NCI-H748 treated with DMSO at 0.1 percent for 48 hours (cell line): ENCODE data around the gene PTPRM.

Source experiments
- DNase-seq: peaks from one replicate; lab custom pipeline; 2025; lab: John Stamatoyannopoulos, UW

PTPRM gene

DNA sequence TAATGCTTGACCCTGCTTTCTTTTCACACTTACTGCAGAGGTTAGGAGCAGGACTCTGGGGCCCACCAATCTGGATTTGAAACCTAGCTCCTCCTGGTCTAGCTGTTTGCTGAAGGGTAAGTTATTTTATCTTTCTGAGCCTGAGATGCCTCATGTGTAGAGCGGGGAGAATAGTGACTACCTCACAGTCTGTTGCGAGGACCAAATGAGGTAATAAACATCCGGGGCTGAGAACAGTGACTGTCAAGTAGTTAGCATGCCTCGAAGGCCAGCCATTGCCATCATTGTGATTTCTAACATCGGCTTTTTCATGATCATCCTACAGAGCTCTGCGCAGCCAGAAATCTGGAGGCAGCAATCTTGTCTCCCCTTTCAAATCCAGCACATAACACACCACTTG is 32.9 kb downstream of the PTPRM start:
- no peak for DNase-seq

- DNase-seq: no peak
These were observed 33.6 kb downstream of the PTPRM start for GRCh38 chr18:7600528-7601245.

GRCh38 chr18:7601246-7601615 is 34.1 kb downstream of the PTPRM start:
- DNase-seq: no peak

GRCh38 chr18:7601936-7602335 is 34.8 kb downstream of the PTPRM start:
- no peak for DNase-seq

GRCh38 chr18:7603259-7604000 is 36.3 kb downstream of the PTPRM start:
- no peak for DNase-seq

- DNase-seq: no peak
These were observed 37.2 kb downstream of the PTPRM start for GRCh38 chr18:7604361-7604760.

DNA sequence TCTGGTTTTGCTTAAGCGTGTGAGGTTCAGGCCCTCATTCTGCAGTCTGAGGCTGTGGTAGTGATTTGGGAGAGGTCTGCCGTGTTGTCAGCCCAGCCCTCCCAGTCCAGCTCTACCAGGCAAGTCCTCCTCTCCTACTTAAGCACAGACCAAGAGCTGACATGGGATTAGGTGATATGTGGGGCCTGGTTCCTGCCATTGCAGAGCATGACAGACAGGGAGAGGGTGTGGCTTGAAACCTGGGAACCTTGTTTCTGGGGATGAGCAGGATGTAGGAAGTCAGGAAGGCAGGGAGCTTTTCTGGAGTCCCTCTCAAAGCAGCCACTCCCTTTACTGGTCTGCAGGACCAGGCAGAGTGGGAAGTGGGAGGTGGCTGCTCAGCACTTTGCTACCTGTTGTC is 38.6 kb downstream of the PTPRM start:
- DNase-seq: no peak

DNA sequence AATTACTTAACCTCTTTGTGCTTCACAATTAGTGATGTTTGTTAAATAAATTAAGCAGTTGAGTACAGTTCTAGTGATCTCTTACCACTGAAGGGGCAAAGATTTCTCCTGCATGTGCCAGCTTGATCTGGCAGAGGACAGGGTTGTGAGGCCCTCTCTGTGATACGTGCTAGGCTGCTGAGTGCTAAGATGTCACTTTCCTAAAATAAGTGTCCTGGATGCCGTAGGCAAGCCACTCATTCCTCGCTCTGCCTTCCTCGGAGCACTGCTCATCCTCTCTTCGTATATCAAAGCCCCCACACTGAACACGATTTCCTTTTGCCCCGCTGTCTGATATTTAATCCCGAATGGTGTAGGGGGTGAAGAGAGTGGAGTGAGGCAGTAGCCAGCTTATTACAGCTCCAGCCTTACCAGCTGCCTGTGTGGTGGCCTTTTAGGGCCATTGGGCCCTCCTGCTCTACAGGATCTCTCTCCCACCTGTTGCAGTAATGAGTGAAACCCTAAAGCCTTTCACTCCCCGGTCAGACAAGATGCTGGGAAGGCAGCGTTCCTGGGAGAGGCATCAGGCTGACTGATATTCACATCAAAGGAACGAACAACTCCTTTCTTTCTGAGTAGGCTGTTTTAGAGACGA is 40.5 kb downstream of the PTPRM start:
- DNase-seq: no peak

GRCh38 chr18:7608174-7608550 is 41.0 kb downstream of the PTPRM start:
- DNase-seq: no peak

DNA sequence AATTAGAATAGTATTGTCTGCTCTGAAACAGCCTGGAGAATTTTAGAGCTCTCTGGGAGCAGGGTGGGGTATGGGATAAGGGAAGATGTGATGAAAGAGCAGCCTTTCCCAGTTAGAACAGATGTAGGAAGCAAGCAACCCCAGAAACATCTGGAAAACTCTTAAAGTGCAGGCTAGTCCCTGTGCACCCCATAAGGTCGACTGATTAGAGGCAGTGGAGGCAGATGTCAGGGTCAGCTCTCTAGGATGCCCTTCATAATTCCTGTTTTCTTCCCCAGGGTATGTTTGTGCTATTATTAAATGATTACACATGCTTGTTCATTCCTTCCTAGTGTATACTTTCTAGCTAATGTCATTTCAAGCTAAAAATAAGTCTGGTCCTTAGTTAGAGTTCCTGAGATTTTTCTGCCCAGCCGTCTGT is 41.7 kb downstream of the PTPRM start:
- DNase-seq: no peak

DNA sequence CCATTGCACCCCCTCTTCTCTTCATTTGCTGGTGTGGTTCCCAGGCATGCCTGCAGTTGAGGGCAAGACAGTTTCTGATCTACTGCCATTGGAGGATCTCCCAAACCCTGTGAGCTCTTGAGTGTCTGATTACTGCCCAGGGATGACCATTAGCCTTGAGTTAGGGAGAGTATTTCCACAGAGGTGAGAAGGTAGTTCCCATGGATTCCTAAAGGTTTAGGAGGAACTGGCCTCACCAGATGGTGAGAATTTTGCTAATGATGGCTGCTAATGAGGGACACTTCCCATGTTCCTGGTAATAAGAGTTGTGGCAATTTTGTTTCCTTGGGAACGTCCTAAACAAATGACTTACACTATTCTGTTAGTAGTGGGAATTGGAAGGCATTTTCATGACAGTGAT is 42.5 kb downstream of the PTPRM start:
- DNase-seq: peak; percentile 8

DNA sequence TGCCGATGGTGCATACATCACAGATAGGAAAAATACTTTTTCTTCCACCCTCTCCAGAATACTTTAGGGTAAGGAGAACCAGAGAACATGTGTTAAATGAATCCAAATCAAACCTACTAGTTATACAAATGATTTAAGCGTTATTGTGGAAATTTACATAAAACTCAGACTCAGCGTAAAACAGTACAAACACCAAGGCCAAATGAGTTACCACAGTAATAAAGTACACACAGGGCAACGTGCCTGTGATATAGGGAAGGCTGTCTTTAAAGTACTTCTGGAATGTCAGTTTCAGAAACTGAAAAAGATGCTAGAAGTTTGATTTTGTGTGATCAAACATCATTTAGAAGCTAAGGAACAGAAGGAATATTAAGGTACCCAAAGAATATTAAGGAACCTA is 46.9 kb downstream of the PTPRM start:
- no peak for DNase-seq

GRCh38 chr18:7615840-7616239 is 48.7 kb downstream of the PTPRM start:
- no peak for DNase-seq

DNA sequence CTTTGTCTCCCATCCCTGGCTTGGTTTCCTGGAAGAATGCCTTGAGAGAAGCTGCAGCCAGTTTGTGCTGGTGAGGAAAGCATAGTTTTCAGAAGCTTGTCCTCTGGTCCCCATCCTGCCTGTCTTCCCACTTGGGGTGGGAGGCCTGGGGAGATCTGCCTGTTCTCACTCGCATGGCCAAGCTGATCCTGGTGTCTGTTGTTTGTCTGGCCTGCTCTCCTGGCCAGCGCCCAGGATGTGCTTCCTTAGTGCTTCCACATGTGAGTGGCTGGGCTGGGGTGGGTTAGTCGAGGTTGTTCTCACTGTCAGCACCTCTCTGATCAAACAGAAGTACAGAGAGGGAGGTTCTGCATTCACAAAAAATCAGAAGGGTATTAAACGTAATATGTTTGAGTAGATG is 49.5 kb downstream of the PTPRM start:
- no peak for DNase-seq

DNA sequence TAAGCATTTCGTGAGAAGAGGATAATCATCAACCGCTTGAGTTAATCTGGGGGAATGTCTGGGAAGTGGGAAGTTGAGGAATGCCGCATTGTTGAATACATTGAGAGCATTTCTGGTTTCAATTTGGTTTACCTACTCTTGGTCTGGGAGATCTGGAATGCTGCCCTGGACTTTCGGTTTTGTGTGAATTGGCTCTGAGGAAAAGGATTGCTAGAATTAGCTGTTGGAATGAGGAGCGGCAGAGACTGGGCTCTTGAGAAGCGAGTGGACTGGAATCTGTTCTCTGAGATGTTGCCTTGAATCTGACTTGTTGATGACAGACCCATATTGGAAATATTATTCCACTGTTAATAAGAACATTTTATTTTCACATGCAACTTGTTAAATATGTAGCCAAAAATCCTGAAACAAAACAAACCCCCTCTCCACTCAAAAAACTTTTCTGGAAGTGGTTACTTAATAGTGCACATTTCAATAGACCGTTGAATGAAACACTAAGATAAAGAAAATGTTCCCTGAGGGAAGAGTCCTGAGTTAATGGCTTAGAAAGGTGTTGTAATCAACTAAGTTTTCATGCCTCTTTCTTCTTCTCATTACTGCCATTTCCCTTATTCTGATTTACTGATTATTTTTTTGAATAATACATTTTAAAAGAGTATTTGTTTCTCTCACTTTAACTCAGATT is 50.8 kb downstream of the PTPRM start:
- DNase-seq: no peak

DNA sequence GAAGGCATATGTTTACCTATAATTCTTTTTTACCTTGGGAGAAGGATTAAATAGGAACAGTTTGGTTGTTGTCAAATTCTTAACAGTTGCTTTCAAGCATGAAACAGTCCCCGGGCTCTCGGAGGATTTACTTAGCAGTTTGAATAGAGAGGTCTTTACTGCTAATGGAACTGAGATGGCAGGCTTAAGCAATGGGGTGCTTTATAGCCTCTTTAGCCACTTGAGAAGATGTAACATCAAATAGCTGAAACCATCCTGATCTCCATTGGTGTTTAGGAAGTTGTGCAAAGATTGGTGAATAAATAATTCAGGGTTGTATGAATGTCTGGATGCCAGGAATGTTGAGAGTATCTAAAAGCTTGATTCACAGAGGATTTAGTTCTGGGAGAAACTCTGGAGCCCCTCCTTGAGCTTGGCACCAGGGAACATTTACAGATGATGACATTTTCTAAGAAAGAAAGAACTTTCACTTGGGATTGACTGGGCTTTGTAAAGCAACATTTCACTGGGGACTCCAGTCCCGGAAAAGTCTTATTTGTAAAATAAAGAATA is 51.9 kb downstream of the PTPRM start:
- no peak for DNase-seq

DNA sequence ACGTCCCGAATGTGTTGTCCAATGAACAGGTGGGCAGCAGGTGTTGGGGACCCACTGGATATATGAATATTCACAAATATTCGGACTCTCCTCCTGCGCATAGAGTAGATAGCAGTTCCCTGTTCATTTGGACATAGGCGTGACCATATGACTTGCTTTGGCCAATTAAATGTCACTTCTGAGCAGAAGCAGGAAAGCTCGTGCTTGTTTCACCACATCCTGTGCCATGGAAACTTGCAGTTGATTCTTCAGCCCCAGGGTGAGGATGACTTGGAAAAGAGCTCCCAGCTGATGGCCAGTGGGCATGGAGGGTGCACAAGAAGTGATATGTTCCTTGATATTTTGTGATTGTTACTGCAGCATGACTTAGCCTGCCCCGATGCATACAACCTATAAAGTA is 52.6 kb downstream of the PTPRM start:
- DNase-seq: no peak

GRCh38 chr18:7622721-7623120 is 55.6 kb downstream of the PTPRM start:
- no peak for DNase-seq

GRCh38 chr18:7623681-7624080 is 56.6 kb downstream of the PTPRM start:
- DNase-seq: no peak

DNA sequence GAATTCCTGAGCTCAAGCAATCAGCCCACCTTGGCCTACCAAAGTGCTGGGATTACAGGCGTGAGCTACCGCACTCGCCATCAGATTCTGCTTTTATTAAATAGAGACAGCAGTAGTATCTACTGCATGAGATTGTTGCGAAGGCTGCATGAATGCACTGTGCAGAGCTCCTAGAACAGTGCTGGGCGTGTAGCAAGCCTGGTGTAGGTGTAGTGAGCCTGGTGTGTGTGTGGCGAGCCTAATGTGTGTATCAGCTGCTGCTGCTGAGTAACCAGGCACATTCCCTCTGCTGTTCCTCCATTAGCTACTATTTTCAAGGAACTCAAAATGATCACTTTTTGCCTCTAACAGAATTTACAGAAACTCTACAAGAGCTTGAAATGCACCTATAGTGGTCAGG is 57.6 kb downstream of the PTPRM start:
- no peak for DNase-seq

GRCh38 chr18:7626175-7626921 is 59.2 kb downstream of the PTPRM start:
- no peak for DNase-seq

GRCh38 chr18:7626922-7627440 is 59.9 kb downstream of the PTPRM start:
- DNase-seq: no peak
